Coronary artery (tissue), 2 donors: Measurements from ENCODE around the gene CDK6.

Experiments used
- DNase-seq: peaks from one replicate; pipeline ENCODE4 v3.0.0-alpha.2; 2017; ENCODE audit warnings: low spot score
- H3K27ac ChIP-seq, 2 donors: fragments of 200-600 bp; sonication (generic); one replicate each; pipeline ENCODE4 v1.5.1; 2016 to 2019
- H3K4me3 ChIP-seq: fragments of 200-600 bp; sonication (generic); 2 replicates; pipeline ENCODE4 v1.5.1; 2016; ENCODE audit warnings: mild to moderate bottlenecking, moderate library complexity
- CTCF ChIP-seq: fragments of 200-600 bp; sonication (generic); IDR thresholded peaks from one replicate; pipeline ENCODE4 v1.5.1; 2019; ENCODE audit warnings: antibody characterized with exemption

CDK6 gene

GRCh38 chr7:92643821-92644220, 192.6 kb downstream of the CDK6 start:
- no peak for TF ChIP-seq CTCF
- H3K4me3 ChIP-seq, result no peak overlapping the region
- peak overlapping the region in 1 of 2 donors; percentile 23 for H3K27ac ChIP-seq
- no peak for DNase-seq

GRCh38 chr7:92641921-92642511, 194.4 kb downstream of the CDK6 start:
- Histone ChIP-seq H3K27ac (no peak overlapping the region), H3K4me3 (no peak overlapping the region)
- no peak for TF ChIP-seq CTCF
- no peak for DNase-seq

- DNase-seq, result no peak
- H3K27ac ChIP-seq, result no peak overlapping the region
- TF ChIP-seq CTCF, result no peak
- H3K4me3 ChIP-seq, result no peak overlapping the region
These were observed 196.4 kb downstream of the CDK6 start for GRCh38 chr7:92639966-92640365.

GRCh38 chr7:92639213-92639896, 197.0 kb downstream of the CDK6 start:
- Histone ChIP-seq H3K27ac (no peak overlapping the region), H3K4me3 (no peak overlapping the region)
- DNase-seq, result no peak
- TF ChIP-seq CTCF, result no peak

- Histone ChIP-seq H3K27ac (no peak overlapping the region), H3K4me3 (no peak overlapping the region)
- no peak for DNase-seq
- TF ChIP-seq CTCF, result no peak
These were observed 200.3 kb downstream of the CDK6 start for GRCh38 chr7:92636018-92636560.

GRCh38 chr7:92635538-92635937, 200.8 kb downstream of the CDK6 start:
- Histone ChIP-seq H3K27ac (peak overlapping the region in 1 of 2 donors; percentile 64), H3K4me3 (no peak overlapping the region)
- no peak for TF ChIP-seq CTCF
- no peak for DNase-seq
